Measurements from ENCODE around the gene NDUFS8.

GRCh38 chr11:68038226-68038717, 7.8 kb downstream of the NDUFS8 start:
- TF ChIP-seq CTCF (IDR thresholded peaks at IDR 0.05) (no peak), POLR2A (IDR thresholded peaks at IDR 0.05) (no peak)

Measured in testis (tissue), 2 donors.